ENCODE results near the gene ENG. TPM values are rescaled to one million over a fixed set of nuclear protein-coding genes. Genes with fewer than 3 reads are reported as not detected.
"Not testable (repeated sequence)": the region's sequence is repeated elsewhere in the genome, so short reads cannot be mapped to it uniquely, and the experiment has no call there.

The ENG gene
- total RNA-seq, 1 experiment from 2014 or later, result 0.76 TPM

DNA sequence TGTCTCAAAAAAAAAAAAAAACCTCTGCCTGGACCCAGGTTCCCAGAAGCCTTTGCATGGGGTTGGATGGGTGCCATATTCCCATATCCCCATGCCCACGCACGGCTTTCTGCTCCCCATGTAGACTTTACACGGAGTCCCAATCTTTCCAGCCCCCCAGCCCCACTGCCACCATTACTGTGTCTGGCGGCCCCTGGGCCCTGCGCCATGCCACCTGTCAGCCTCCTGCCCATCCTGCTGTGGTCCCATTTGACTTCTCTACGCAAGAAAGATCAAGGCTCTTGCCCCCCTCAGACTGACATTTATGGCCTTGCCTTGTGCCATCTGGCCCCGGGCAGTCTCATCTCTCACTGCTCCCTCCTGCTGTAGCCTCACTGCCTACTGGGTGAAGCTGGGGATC, 29.5 kb upstream of the ENG start:
- 0 out of 2 replicates have a peak overlapping the region, but pooled peaks have one; percentile 6 for H3K4me2 ChIP-seq (ENCODE audit: low read length)
- TF ChIP-seq EZH2phosphoT487 (IDR thresholded peaks at IDR 0.05; ENCODE audit: borderline replicate concordance) (no peak), ELF1 (IDR thresholded peaks at IDR 0.05; ENCODE audit: borderline replicate concordance, low read depth) (no peak), CBX3 (IDR thresholded peaks at IDR 0.05; ENCODE audit: low read depth) (no peak), JUND (IDR thresholded peaks at IDR 0.05) (no peak), RAD21 (IDR thresholded peaks at IDR 0.05; ENCODE audit: low read depth) (no peak), SIN3A (IDR thresholded peaks at IDR 0.05; ENCODE audit: low read depth) (no peak), EGR1 (IDR thresholded peaks at IDR 0.05; ENCODE audit: low read depth) (no peak), CEBPB (IDR thresholded peaks at IDR 0.05; ENCODE audit: low read depth) (no peak), POLR2AphosphoS5 (IDR thresholded peaks at IDR 0.05; ENCODE audit: low read depth, low read length) (no peak), ZBTB33 (IDR thresholded peaks at IDR 0.05; ENCODE audit: extremely low read depth, insufficient replicate concordance, low read length) (no peak), ZNF274 (IDR thresholded peaks at IDR 0.05; ENCODE audit: low read depth, low read length) (no peak)
- TF ChIP-seq, protein P1, sequence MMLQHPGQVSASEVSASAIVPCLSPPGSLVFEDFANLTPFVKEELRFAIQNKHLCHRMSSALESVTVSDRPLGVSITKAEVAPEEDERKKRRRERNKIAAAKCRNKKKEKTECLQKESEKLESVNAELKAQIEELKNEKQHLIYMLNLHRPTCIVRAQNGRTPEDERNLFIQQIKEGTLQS (IDR thresholded peaks at IDR 0.05), result no peak
- peaks cover 18 to 23% of the 10 kb centered on the region in 2 experiments; a peak in 3 of 4 replicates for H3K4me1 ChIP-seq (ENCODE audit: control insufficient read depth in 1 of 2, insufficient read depth in 2 of 2, low read length in 2 of 2)
- ChIA-PET CTCF (interaction anchor here (2.1 kb wide), 1 partner anchor 14 kb away, joined by 7 read pairs; no protein-coding TSS in a partner anchor), RAD21 (ENCODE audit: low non-redundant PET in 1 of 2, low total read pairs in 2 of 2, uncharacterized antibody in 2 of 2, unreplicated experiment in 2 of 2) (interaction anchor here in 1 of 2 experiments (0.6 kb wide), 1 partner anchor 59 kb away, joined by 3 read pairs; no protein-coding TSS in a partner anchor), POLR2A (no interaction called here)
- peak overlapping the region; percentile 64 for H3K27ac ChIP-seq (ENCODE audit: low read depth, low read length)
- H3K9me3 ChIP-seq (ENCODE audit: control insufficient read depth in 1 of 2, insufficient read depth in 1 of 2, low read depth in 1 of 2, low read length in 2 of 2), result no peaks in the 10 kb centered on the region
- no peaks in the 10 kb centered on the region for H4K20me1 ChIP-seq (ENCODE audit: insufficient read depth)
- intact Hi-C loops (cut with micrococcal nuclease), result no loop called here
- H2AFZ ChIP-seq (ENCODE audit: low read depth, low read length, poor library complexity, severe bottlenecking), result no peak overlapping the region
- no TSS peak for BruUV-seq (replicated peaks)
- no peaks in the 10 kb centered on the region for H3K9me2 ChIP-seq (ENCODE audit: insufficient read depth)
- ATAC-seq, result no peak
- peaks cover 5 to 15% of the 10 kb centered on the region in 2 experiments; a peak in 3 of 4 replicates for H3K36me3 ChIP-seq (ENCODE audit: control insufficient read depth in 1 of 2, insufficient read depth in 2 of 2, low read length in 2 of 2)
- no peaks in the 10 kb centered on the region for H3K27me3 ChIP-seq (ENCODE audit: insufficient read depth, low read length)
- H3K4me3 ChIP-seq (replicated peaks in 1 of 2; ENCODE audit: low read depth in 1 of 2, low read length in 2 of 2), result no peak overlapping the region
- no peak overlapping the region for H3K9ac ChIP-seq (ENCODE audit: low read length)
- DNase-seq (ENCODE audit: low read depth, low spot score), result no peak
- H3K79me2 ChIP-seq (ENCODE audit: insufficient read depth, low read length), result no peaks in the 10 kb centered on the region

DNA sequence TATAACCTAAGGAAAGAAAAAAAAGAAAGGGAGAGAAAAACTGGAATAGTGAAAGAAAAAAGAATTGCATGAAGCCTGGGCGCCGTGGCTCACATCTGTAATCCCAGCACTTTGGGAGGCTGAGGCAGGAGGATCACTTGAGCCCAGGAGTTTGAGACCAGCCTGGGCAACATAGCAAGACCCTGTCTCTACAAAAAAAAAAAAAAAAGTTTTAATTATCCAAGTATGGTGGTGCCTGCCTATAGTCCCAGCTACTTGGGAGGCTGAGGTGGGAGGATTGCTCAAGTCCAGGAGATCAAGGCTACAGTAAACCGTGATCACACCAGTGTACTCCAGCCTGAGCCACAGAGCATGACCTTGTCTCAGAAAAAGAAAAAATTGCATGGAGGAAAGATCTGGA, 27.3 kb upstream of the ENG start:
- H3K9me3 ChIP-seq (ENCODE audit: control insufficient read depth in 1 of 2, insufficient read depth in 1 of 2, low read depth in 1 of 2, low read length in 2 of 2); RAD21 ChIA-PET (ENCODE audit: low non-redundant PET in 1 of 2, low total read pairs in 2 of 2, uncharacterized antibody in 2 of 2, unreplicated experiment in 2 of 2); H3K9ac ChIP-seq (ENCODE audit: low read length); H3K4me2 ChIP-seq (ENCODE audit: low read length); H3K9me2 ChIP-seq (ENCODE audit: insufficient read depth); H4K20me1 ChIP-seq (ENCODE audit: insufficient read depth); H3K79me2 ChIP-seq (ENCODE audit: insufficient read depth, low read length); ATAC-seq; H3K36me3 ChIP-seq (ENCODE audit: control insufficient read depth in 1 of 2, insufficient read depth in 2 of 2, low read length in 2 of 2); H3K27me3 ChIP-seq (ENCODE audit: insufficient read depth, low read length); BruUV-seq (replicated peaks); intact Hi-C loops (cut with micrococcal nuclease); H2AFZ ChIP-seq (ENCODE audit: low read depth, low read length, poor library complexity, severe bottlenecking); DNase-seq (ENCODE audit: low read depth, low spot score); H3K27ac ChIP-seq (ENCODE audit: low read depth, low read length); H3K4me3 ChIP-seq (replicated peaks in 1 of 2; ENCODE audit: low read depth in 1 of 2, low read length in 2 of 2): not testable (repeated sequence)
- H3K4me1 ChIP-seq (ENCODE audit: control insufficient read depth in 1 of 2, insufficient read depth in 2 of 2, low read length in 2 of 2), result peaks cover 23 to 38% of the 10 kb centered on the region in 2 experiments
- CTCF ChIA-PET, result interaction anchor here (0.9 to 2.8 kb wide), 3 partner anchors 12 to 236 kb away, joined by 5 to 9 read pairs (median 5); no protein-coding TSS in a partner anchor
- POLR2A ChIA-PET, result interaction anchor here (1.1 kb wide), 1 partner anchor 36 kb away, joined by 4 read pairs; no protein-coding TSS in a partner anchor
